Activated CD4-positive, alpha-beta T cell treated with anti-CD3 and anti-CD28 coated beads, Interleukin-2, amount 10 ng/mL, durations not matched to agents 7 days and 5 days (primary cell): Measurements from ENCODE around the gene PRTN3. TPM values are rescaled to one million over a fixed set of nuclear protein-coding genes. Genes with fewer than 3 reads are reported as not detected.

Source experiments
- CTCF ChIA-PET: fragments of 350-600 bp; sonication (Branson Sonifier 250); formaldehyde crosslinking; loops from one replicate; lab custom pipeline; 2021; ENCODE audit warnings: antibody characterized with exemption; lab: Charles Lee
- POLR2A ChIA-PET: fragments of 350-600 bp; sonication (Branson Sonifier 250); formaldehyde crosslinking; loops from one replicate; lab custom pipeline; 2021; ENCODE audit warnings: antibody characterized with exemption; lab: Charles Lee
- DNase-seq: peaks from one replicate; pipeline ENCODE4 v3.0.0-alpha.2; 2020
- H3K27ac Mint-ChIP-seq: one replicate; pipeline ENCODE4 v1.8.0; 2021; ENCODE audit warnings: mild to moderate bottlenecking, moderate library complexity, mixed read lengths
- H3K27me3 Mint-ChIP-seq: one replicate; pipeline ENCODE4 v1.8.0; 2021; ENCODE audit warnings: mixed read lengths
- H3K36me3 Mint-ChIP-seq: one replicate; pipeline ENCODE4 v1.8.0; 2021; ENCODE audit warnings: low read depth, mixed read lengths
- H3K4me1 Mint-ChIP-seq: one replicate; pipeline ENCODE4 v1.8.0; 2021; ENCODE audit warnings: mixed read lengths
- H3K4me3 Mint-ChIP-seq: one replicate; pipeline ENCODE4 v1.8.0; 2021; ENCODE audit warnings: mild to moderate bottlenecking, moderate library complexity, mixed read lengths
- H3K9me3 Mint-ChIP-seq: one replicate; pipeline ENCODE4 v1.8.0; 2021; ENCODE audit warnings: mixed read lengths
- microRNA-seq: library from miRNA; unstranded; fragments of <30 nt; microRNA quantifications from one replicate; pipeline ENCODE4 v1.2.0, GENCODE V29; 2021; ENCODE audit warnings: borderline microRNAs expressed, borderline replicate concordance
- total RNA-seq, 2 experiments: library from RNA; stranded (reverse); gene quantifications; one replicate each; pipeline ENCODE4 v1.2.3, GENCODE V29; 2021

PRTN3 gene
- total RNA-seq, 2 experiments from 2014 or later, result not detected

- Mint-ChIP-seq H3K4me3 (peak overlapping the region; percentile 77), H3K27me3 (no peaks in the 10 kb centered on the region), H3K9me3 (no peaks in the 10 kb centered on the region), H3K27ac (peak overlapping the region; percentile 85), H3K36me3 (peaks cover 15% of the 10 kb centered on the region), H3K4me1 (peaks cover 28% of the 10 kb centered on the region)
- CTCF ChIA-PET, result interaction anchor here (1.2 to 2.0 kb wide), 3 partner anchors 17 to 29 kb away, joined by 3 to 17 read pairs (median 13); no protein-coding TSS in a partner anchor
- DNase-seq, result no peak
- POLR2A ChIA-PET, result interaction anchor here (0.6 kb wide), 1 partner anchor 18 kb away, joined by 3 read pairs; no protein-coding TSS in a partner anchor
These were observed 51.6 kb downstream of the PRTN3 start for GRCh38 chr19:892243-892893.

- POLR2A ChIA-PET, result interaction anchor here (0.5 to 0.7 kb wide), 3 partner anchors 17 to 1373 kb away, joined by 3 read pairs; no protein-coding TSS in a partner anchor
- H3K27ac Mint-ChIP-seq, result peak within 1 kb of the TSS; percentile 98
- H3K4me1 Mint-ChIP-seq, result peaks cover 28% of the 10 kb centered on the region
- peak; percentile 92 for DNase-seq
- H3K9me3 Mint-ChIP-seq, result no peaks in the 10 kb centered on the region
- peak within 1 kb of the TSS; percentile 92 for H3K4me3 Mint-ChIP-seq
- CTCF ChIA-PET, result interaction anchor here (0.6 to 2.0 kb wide), 6 partner anchors 9 to 177 kb away, joined by 3 to 17 read pairs (median 4); no protein-coding TSS in a partner anchor
- peaks cover 12% of the 10 kb centered on the region for H3K36me3 Mint-ChIP-seq
- no peaks in the 10 kb centered on the region for H3K27me3 Mint-ChIP-seq
These were observed 52.3 kb downstream of the PRTN3 start, which contains the start of the genes MED16 and RNU6-9 for GRCh38 chr19:892894-893689. MED16 (minus strand) TSS chr19:893187; CDS start chr19:891131, 2,056 bp downstream. RNU6-9 (plus strand) TSS chr19:893484.

GRCh38 chr19:896434-896833, 55.6 kb downstream of the PRTN3 start:
- no peaks in the 10 kb centered on the region for H3K27me3 Mint-ChIP-seq
- H3K4me3 Mint-ChIP-seq, result no peak overlapping the region
- peaks cover 26% of the 10 kb centered on the region for H3K4me1 Mint-ChIP-seq
- DNase-seq, result no peak
- H3K9me3 Mint-ChIP-seq, result no peaks in the 10 kb centered on the region
- ChIA-PET POLR2A (no interaction called here), CTCF (interaction anchor here (0.6 to 2.2 kb wide), 5 partner anchors 10 to 56 kb away, joined by 3 to 6 read pairs (median 5); no protein-coding TSS in a partner anchor)
- no peak overlapping the region for H3K27ac Mint-ChIP-seq
- peaks cover 20% of the 10 kb centered on the region for H3K36me3 Mint-ChIP-seq

DNA sequence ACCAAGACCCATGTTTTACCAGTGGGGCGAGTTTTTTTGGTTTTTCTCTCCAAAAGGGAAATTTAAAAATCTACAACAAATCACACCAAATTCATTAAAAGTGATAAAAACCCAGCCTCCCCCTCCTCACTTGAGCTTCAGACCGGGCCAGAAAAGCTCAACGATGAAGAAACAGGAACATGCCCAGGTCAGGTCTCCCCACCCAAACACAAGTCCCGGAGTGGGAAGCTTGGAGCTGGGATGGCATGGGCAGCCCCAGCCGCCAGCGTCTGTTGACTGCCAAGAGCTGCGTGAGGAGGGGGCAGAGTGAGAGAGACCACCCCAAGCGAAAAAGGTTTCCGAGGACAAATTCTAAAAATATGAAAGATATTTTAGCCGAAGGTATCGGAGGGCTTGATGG, 56.2 kb downstream of the PRTN3 start:
- no peak overlapping the region for H3K4me3 Mint-ChIP-seq
- peaks cover 27% of the 10 kb centered on the region for H3K4me1 Mint-ChIP-seq
- no peak for DNase-seq
- H3K27me3 Mint-ChIP-seq, result no peaks in the 10 kb centered on the region
- CTCF ChIA-PET, result interaction anchor here (0.6 to 2.2 kb wide), 5 partner anchors 9 to 297 kb away, joined by 3 to 6 read pairs (median 5); no protein-coding TSS in a partner anchor
- H3K9me3 Mint-ChIP-seq, result no peaks in the 10 kb centered on the region
- POLR2A ChIA-PET, result no interaction called here
- H3K36me3 Mint-ChIP-seq, result peaks cover 21% of the 10 kb centered on the region
- H3K27ac Mint-ChIP-seq, result no peak overlapping the region

- Mint-ChIP-seq H3K27me3 (no peaks in the 10 kb centered on the region), H3K4me3 (no peak overlapping the region), H3K9me3 (no peaks in the 10 kb centered on the region), H3K27ac (no peak overlapping the region), H3K4me1 (peaks cover 26% of the 10 kb centered on the region), H3K36me3 (peaks cover 21% of the 10 kb centered on the region)
- ChIA-PET POLR2A (no interaction called here), CTCF (interaction anchor here (0.6 to 2.2 kb wide), 5 partner anchors 9 to 296 kb away, joined by 3 to 6 read pairs (median 5); no protein-coding TSS in a partner anchor)
- no peak for DNase-seq
These were observed 56.7 kb downstream of the PRTN3 start for GRCh38 chr19:897442-898039.

Small RNA genes within 50 kb of the gene (microRNA-seq; reads per million reads assigned to microRNA genes)
- gene MIR3187, result 26.6 reads per million, percentile 53 among the genes with 10 or more reads in this experiment
- 13.9 reads per million, percentile 44 among the genes with 10 or more reads in this experiment for gene MIR4745

Other genes starting within 250 kb of the PRTN3 start
- gene POLRMT, start 207.5 kb upstream of the PRTN3 start, total RNA-seq, result 10 to 100 TPM; 42.1 to 52.3 TPM
- under 1 TPM in 1 of 2 experiments, not detected in 1; 0.12 TPM for gene FGF22, start 201.1 kb upstream of the PRTN3 start, total RNA-seq
- gene RNF126, start 177.8 kb upstream of the PRTN3 start, total RNA-seq, result 10 to 100 TPM; 71.5 to 80.3 TPM
- gene FSTL3, start 164.6 kb upstream of the PRTN3 start, total RNA-seq, result 1 to 10 TPM; 1.6 to 2.1 TPM
- not detected for gene PRSS57, start 145.5 kb upstream of the PRTN3 start, total RNA-seq
- gene PALM, start 132.1 kb upstream of the PRTN3 start, total RNA-seq, result not detected
- gene MISP, start 89.9 kb upstream of the PRTN3 start, total RNA-seq, result not detected
- 100 to 1,000 TPM; 487 to 536 TPM for gene PTBP1, start 43.5 kb upstream of the PRTN3 start, total RNA-seq
- gene PLPPR3, start 19.0 kb upstream of the PRTN3 start, total RNA-seq, result not detected
- gene AZU1, start 13.2 kb upstream of the PRTN3 start, total RNA-seq, result not detected
- gene ELANE, start 11.3 kb downstream of the PRTN3 start, total RNA-seq, result not detected
- gene CFD, start 18.7 kb downstream of the PRTN3 start, total RNA-seq, result 1 to 10 TPM; 1.5 to 1.6 TPM
- gene MED16, start 52.2 kb downstream of the PRTN3 start, total RNA-seq, result 10 to 100 TPM; 72.5 to 88.1 TPM
- not detected for gene RNU6-9, start 52.5 kb downstream of the PRTN3 start, total RNA-seq
- 100 to 1,000 TPM; 120 to 121 TPM for gene R3HDM4, start 72.2 kb downstream of the PRTN3 start, total RNA-seq
- gene KISS1R, start 76.3 kb downstream of the PRTN3 start, total RNA-seq, result 1 to 10 TPM in 1 of 2 experiments, under 1 TPM in 1; 0.72 to 1.1 TPM
- 10 to 100 TPM; 25.8 to 28.4 TPM for gene ARID3A, start 85.0 kb downstream of the PRTN3 start, total RNA-seq
- 10 to 100 TPM; 39.2 to 49.2 TPM for gene WDR18, start 143.3 kb downstream of the PRTN3 start, total RNA-seq
- not detected for gene GRIN3B, start 159.4 kb downstream of the PRTN3 start, total RNA-seq
- gene TMEM259, start 180.1 kb downstream of the PRTN3 start, total RNA-seq, result 100 to 1,000 TPM; 183 to 195 TPM
- not detected for gene RNU6-2, start 180.5 kb downstream of the PRTN3 start, total RNA-seq
- 100 to 1,000 TPM; 558 to 580 TPM for gene CNN2, start 185.6 kb downstream of the PRTN3 start, total RNA-seq
- 10 to 100 TPM; 75.9 to 87.5 TPM for gene ABCA7, start 199.1 kb downstream of the PRTN3 start, total RNA-seq
- gene ARHGAP45, start 226.2 kb downstream of the PRTN3 start, total RNA-seq, result 100 to 1,000 TPM; 487 to 570 TPM